Measurements from ENCODE around the gene TRIM65. TPM values are rescaled to one million over a fixed set of nuclear protein-coding genes. Genes with fewer than 3 reads are reported as not detected.

Gene TRIM65
- total RNA-seq, result 20.9 TPM
- long read RNA-seq, partial matches to known transcripts, result 3 of 7 reads
- long read RNA-seq, other reads (novel, unspliced or antisense), result 4 of 7 reads

- DNase-seq (ENCODE audit: low spot score), result peak; percentile 97
Observed at GRCh38 chr17:75896415-75897159, at the start of gene TRIM65. Gene TRIM65 (minus strand): TSS chr17:75896951. CDS start chr17:75896937, 14 bp downstream.

- DNase-seq (ENCODE audit: low spot score), result no peak
Observed at GRCh38 chr17:75945211-75945610, 48.5 kb upstream of the TRIM65 start.

GRCh38 chr17:75943491-75943890 lies 46.7 kb upstream of the TRIM65 start:
- DNase-seq (ENCODE audit: low spot score), result no peak

GRCh38 chr17:75942473-75942872 lies 45.7 kb upstream of the TRIM65 start:
- DNase-seq (ENCODE audit: low spot score), result no peak

GRCh38 chr17:75941442-75941819 lies 44.7 kb upstream of the TRIM65 start:
- peak; percentile 49 for DNase-seq (ENCODE audit: low spot score)

- DNase-seq (ENCODE audit: low spot score), result peak; percentile 98
Observed at GRCh38 chr17:75940727-75941441, 44.1 kb upstream of the TRIM65 start, which contains the start of gene FBF1. Gene FBF1 (minus strand): TSS chr17:75941042. CDS start chr17:75938149, 2,893 bp downstream.

- DNase-seq (ENCODE audit: low spot score), result peak; percentile 55
Observed at GRCh38 chr17:75937652-75938051, 40.9 kb upstream of the TRIM65 start.

GRCh38 chr17:75933808-75934207 lies 37.1 kb upstream of the TRIM65 start:
- no peak for DNase-seq (ENCODE audit: low spot score)

GRCh38 chr17:75932852-75933251 lies 36.1 kb upstream of the TRIM65 start:
- no peak for DNase-seq (ENCODE audit: low spot score)

- DNase-seq (ENCODE audit: low spot score), result no peak
Observed at GRCh38 chr17:75931062-75931461, 34.3 kb upstream of the TRIM65 start.

- DNase-seq (ENCODE audit: low spot score), result no peak
Observed at GRCh38 chr17:75927286-75927922, 30.7 kb upstream of the TRIM65 start.

GRCh38 chr17:75926456-75926855 lies 29.7 kb upstream of the TRIM65 start:
- DNase-seq (ENCODE audit: low spot score), result no peak

- DNase-seq (ENCODE audit: low spot score), result no peak
Observed at GRCh38 chr17:75925912-75926311, 29.2 kb upstream of the TRIM65 start.

GRCh38 chr17:75925103-75925502 lies 28.4 kb upstream of the TRIM65 start:
- no peak for DNase-seq (ENCODE audit: low spot score)

- DNase-seq (ENCODE audit: low spot score), result no peak
Observed at GRCh38 chr17:75922963-75923874, 26.5 kb upstream of the TRIM65 start.

- DNase-seq (ENCODE audit: low spot score), result no peak
Observed at GRCh38 chr17:75922173-75922961, 25.6 kb upstream of the TRIM65 start.

- DNase-seq (ENCODE audit: low spot score), result no peak
Observed at GRCh38 chr17:75921596-75921995, 24.8 kb upstream of the TRIM65 start.

- no peak for DNase-seq (ENCODE audit: low spot score)
Observed at GRCh38 chr17:75920045-75920560, 23.4 kb upstream of the TRIM65 start.

GRCh38 chr17:75919611-75920010 lies 22.9 kb upstream of the TRIM65 start:
- no peak for DNase-seq (ENCODE audit: low spot score)

GRCh38 chr17:75917917-75918445 lies 21.2 kb upstream of the TRIM65 start:
- no peak for DNase-seq (ENCODE audit: low spot score)
